IPS-NIHi7 (cell line): ENCODE measurements around the gene PLCH2.

Experiments used
- DNase-seq: peaks from one replicate; pipeline ENCODE4 v3.0.0; 2012; ENCODE audit warnings: mixed read lengths; ENCODE audit errors: extremely low spot score

The PLCH2 gene

GRCh38 chr1:2501041-2501819 lies 25.1 kb downstream of the PLCH2 start:
- no peak for DNase-seq

DNA sequence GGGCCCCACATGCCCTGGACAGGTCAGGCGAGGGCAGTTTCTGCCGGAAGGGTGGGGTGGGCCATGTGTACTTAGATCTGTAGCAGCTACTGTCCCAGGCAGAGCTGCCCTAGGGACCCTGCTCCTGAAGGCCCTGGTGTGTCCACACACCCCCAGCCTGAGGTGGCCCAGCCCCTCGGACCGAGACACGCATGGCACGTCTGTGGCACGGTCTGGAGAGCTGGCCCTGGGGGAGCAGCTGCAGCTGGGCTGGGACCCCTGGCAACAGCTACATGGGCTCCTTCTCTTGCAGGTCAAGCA lies 25.7 kb downstream of the PLCH2 start:
- DNase-seq = no peak

DNA sequence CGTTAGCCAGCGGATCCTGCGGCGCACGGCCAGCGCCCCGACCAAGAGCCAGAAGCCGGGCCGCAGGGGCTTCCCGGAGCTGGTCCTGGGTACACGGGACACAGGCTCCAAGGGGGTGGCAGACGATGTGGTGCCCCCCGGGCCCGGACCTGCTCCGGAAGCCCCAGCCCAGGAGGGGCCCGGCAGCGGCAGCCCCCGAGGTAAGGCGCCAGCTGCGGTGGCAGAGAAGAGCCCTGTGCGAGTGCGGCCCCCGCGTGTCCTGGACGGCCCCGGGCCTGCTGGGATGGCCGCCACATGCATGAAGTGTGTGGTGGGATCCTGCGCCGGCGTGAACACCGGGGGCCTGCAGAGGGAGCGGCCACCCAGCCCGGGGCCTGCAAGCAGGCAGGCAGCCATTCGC lies 26.1 kb downstream of the PLCH2 start:
- no peak for DNase-seq

- DNase-seq = no peak
These were observed 26.8 kb downstream of the PLCH2 start for GRCh38 chr1:2502661-2503553.

DNA sequence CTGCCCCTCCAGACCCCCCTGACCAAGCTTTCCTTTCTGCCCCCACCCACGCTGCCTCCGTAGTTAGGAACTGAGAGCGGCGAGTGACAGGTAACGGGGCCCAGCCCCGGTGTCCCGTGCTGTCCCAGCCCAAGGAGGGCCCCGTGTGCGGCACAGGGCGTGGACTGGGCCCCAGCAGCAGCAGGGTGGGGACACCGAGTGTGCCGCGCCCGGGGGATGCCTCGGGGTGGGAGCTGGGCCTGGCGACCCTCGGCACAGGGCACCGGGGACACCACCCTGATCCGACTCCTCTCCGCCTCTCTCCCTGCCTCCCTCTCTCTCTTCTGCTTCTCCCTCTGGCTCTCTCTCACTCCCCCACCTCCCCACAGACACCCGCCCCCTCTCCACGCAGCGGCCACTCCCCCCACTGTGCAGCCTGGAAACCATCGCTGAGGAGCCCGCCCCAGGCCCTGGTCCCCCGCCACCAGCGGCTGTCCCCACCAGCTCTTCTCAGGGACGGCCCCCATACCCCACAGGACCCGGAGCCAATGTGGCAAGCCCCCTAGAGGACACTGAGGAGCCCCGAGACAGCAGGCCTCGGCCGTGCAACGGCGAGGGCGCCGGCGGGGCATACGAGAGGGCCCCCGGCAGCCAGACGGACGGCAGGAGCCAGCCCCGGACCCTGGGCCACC lies 27.6 kb downstream of the PLCH2 start:
- no peak for DNase-seq

- no peak for DNase-seq
These were observed 28.3 kb downstream of the PLCH2 start for GRCh38 chr1:2504225-2504948.

GRCh38 chr1:2504949-2505272 lies 28.8 kb downstream of the PLCH2 start:
- no peak for DNase-seq

DNA sequence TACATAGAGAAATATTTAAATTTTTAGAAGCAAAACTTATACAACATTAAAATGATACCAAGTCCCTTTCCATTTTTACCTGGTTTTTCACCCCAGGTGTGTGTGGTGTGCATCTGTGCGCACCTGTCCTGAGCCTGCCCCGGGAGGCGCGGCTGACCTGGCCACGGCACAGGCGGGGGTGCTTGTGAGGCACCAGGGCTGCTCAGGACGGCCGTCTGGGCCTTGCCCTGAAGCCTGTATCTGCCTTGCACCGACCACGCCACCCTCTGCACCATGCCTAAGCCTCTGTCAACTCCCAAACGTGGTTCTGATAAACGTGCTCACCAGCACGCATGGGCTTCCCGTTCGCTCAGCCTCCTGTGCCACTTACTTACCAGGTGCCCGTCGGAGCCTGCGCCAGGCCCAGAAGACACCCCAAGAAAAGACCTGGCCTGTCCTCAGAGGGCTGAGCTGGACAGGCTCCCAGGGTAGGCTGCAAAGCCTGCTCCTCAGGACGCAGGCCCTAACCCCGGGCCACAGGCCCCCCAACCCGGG lies 29.4 kb downstream of the PLCH2 start:
- DNase-seq = no peak

GRCh38 chr1:2506007-2506860 lies 30.1 kb downstream of the PLCH2 start:
- DNase-seq = no peak

- no peak for DNase-seq
These were observed 30.9 kb downstream of the PLCH2 start for GRCh38 chr1:2506901-2507565.

DNA sequence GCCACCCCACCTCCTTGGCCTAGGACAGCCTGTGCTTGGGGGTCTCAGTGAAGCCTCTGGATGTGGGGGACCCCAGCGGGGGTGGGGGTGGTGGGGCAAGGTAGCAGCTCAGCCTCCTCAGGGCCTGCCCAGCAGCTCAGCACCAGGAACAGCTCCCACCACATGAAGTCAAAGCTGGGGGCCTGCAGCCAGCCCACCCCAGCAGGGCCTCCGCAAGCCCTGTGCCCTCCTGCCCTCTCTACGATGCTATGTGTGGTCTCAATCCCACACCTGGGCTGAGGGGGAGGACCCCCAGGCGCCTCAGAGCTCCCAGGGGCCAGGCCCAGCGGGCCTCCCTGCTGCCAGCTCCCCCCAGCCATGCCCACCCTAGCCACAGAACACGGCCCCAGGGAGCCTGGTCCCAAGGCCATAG lies 31.7 kb downstream of the PLCH2 start:
- DNase-seq = no peak

DNA sequence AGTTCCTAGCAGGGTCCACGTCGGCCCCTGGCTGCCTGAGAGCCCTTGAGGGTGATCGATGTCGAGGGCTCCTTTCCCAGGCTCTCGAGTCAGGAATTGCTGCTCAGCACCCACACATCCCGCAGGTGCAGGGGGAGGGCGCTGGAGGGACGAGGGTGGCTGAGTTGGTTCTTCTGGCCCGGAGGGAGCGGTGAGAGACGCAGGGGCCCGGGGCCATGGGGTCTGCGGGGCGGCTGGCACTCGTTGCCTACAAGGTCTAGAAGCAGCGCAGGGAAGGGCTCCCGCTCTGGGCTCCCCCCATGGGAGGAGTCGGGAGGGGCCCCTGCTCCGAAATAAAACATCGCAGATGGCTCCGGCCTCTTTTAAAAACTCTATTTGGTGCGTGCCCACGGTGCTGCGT lies 32.1 kb downstream of the PLCH2 start:
- DNase-seq = no peak

- DNase-seq = no peak
These were observed 32.7 kb downstream of the PLCH2 start for GRCh38 chr1:2508751-2509150.

DNA sequence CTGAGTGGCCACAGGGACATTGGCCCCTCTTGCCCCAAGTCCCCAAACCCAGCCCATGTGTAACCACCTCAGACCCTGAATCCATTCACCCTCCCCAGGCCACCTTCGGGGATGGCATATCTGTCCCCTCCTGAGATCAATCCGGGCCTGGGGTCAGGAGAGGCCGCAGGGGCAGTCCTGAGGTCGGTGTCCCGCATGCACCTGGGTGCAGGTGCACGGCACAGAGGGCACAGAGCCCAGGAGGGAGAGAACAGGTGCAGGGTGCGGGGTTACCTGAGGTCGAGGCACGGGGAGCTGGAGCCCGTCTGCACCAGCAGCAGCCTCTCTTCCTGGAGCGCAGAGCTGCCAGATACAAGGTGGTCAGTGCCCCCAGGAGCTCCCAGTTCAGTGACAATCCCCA lies 33.5 kb downstream of the PLCH2 start:
- DNase-seq = no peak

- no peak for DNase-seq
These were observed 34.5 kb downstream of the PLCH2 start for GRCh38 chr1:2510366-2511155.

GRCh38 chr1:2512862-2513421 lies 36.9 kb downstream of the PLCH2 start:
- DNase-seq = no peak

GRCh38 chr1:2513939-2514652 lies 38.0 kb downstream of the PLCH2 start:
- no peak for DNase-seq
